ENCODE results near the gene F12.
"Not testable (repeated sequence)": the region's sequence is repeated elsewhere in the genome, so short reads cannot be mapped to it uniquely, and the experiment has no call there.

F12 gene

GRCh38 chr5:177366528-177367322 is 42.6 kb downstream of the F12 start:
- DNase-seq: peak in 39 of 42 donors; percentile 37 to 90 (median 71)
- intact Hi-C loops (cut with DNase I): no loop called here

GRCh38 chr5:177365845-177366527 is 43.4 kb downstream of the F12 start:
- DNase-seq: peak in 4 of 42 donors; percentile 29 to 65 (median 46)

GRCh38 chr5:177364159-177364962 is 45.0 kb downstream of the F12 start:
- peak in 20 of 42 donors; percentile 24 to 77 (median 58) for DNase-seq
- intact Hi-C loops (cut with DNase I): no loop called here

More at GRCh38 chr5:177365845-177366527, 43.4 kb downstream of the F12 start:
- intact Hi-C loops (cut with DNase I): no loop called here

GRCh38 chr5:177363565-177363964 is 45.8 kb downstream of the F12 start:
- intact Hi-C loops (cut with DNase I): no loop called here

GRCh38 chr5:177362610-177363507 is 46.5 kb downstream of the F12 start:
- DNase-seq: peak in 41 of 42 donors; percentile 51 to 92 (median 80)
- intact Hi-C loops (cut with DNase I): no loop called here

More at GRCh38 chr5:177363565-177363964, 45.8 kb downstream of the F12 start:
- no peak for DNase-seq

- DNase-seq: no peak
- intact Hi-C loops (cut with DNase I): no loop called here
These were observed 47.1 kb downstream of the F12 start for GRCh38 chr5:177362292-177362609.

GRCh38 chr5:177361418-177362291 is 47.7 kb downstream of the F12 start:
- intact Hi-C loops (cut with DNase I): no loop called here
- peak in 20 of 42 donors; percentile 32 to 81 (median 54) for DNase-seq

- DNase-seq; intact Hi-C loops (cut with DNase I): not testable (repeated sequence)
These were observed 48.6 kb downstream of the F12 start for GRCh38 chr5:177360740-177361139.

GRCh38 chr5:177359860-177360259 is 49.5 kb downstream of the F12 start:
- intact Hi-C loops (cut with DNase I): no loop called here

GRCh38 chr5:177359451-177359851 is 49.9 kb downstream of the F12 start:
- peak in 11 of 42 donors; percentile 44 to 64 (median 54) for DNase-seq
- intact Hi-C loops (cut with DNase I): no loop called here

More at GRCh38 chr5:177359860-177360259, 49.5 kb downstream of the F12 start:
- peak in 10 of 42 donors; percentile 21 to 72 (median 61) for DNase-seq

- intact Hi-C loops (cut with DNase I): no loop called here
- no peak for DNase-seq
These were observed 51.0 kb downstream of the F12 start for GRCh38 chr5:177358370-177358819.

- DNase-seq: peak in 28 of 42 donors; percentile 32 to 79 (median 52)
- intact Hi-C loops (cut with DNase I): no loop called here
These were observed 51.7 kb downstream of the F12 start, which contains the start of gene RGS14 for GRCh38 chr5:177357459-177358351. RGS14 (plus strand) TSS chr5:177357924; CDS start chr5:177358025, 101 bp downstream.

GRCh38 chr5:177357146-177357458 is 52.3 kb downstream of the F12 start:
- DNase-seq: no peak
- intact Hi-C loops (cut with DNase I): no loop called here

GRCh38 chr5:177356746-177357145 is 52.6 kb downstream of the F12 start:
- no peak for DNase-seq
- intact Hi-C loops (cut with DNase I): no loop called here

GRCh38 chr5:177355868-177356168 is 53.5 kb downstream of the F12 start:
- no peak for DNase-seq
- intact Hi-C loops (cut with DNase I): no loop called here

- intact Hi-C loops (cut with DNase I): no loop called here
- no peak for DNase-seq
These were observed 54.0 kb downstream of the F12 start for GRCh38 chr5:177355162-177355867.
